ENCODE measurements around the gene NINL.
A peak's percentile ranks its signal among the peaks of the same experiment; 100 is the strongest.
"Not testable (repeated sequence)": the region's sequence is repeated elsewhere in the genome, so short reads cannot be mapped to it uniquely, and the experiment has no call there.

Gene NINL

DNA sequence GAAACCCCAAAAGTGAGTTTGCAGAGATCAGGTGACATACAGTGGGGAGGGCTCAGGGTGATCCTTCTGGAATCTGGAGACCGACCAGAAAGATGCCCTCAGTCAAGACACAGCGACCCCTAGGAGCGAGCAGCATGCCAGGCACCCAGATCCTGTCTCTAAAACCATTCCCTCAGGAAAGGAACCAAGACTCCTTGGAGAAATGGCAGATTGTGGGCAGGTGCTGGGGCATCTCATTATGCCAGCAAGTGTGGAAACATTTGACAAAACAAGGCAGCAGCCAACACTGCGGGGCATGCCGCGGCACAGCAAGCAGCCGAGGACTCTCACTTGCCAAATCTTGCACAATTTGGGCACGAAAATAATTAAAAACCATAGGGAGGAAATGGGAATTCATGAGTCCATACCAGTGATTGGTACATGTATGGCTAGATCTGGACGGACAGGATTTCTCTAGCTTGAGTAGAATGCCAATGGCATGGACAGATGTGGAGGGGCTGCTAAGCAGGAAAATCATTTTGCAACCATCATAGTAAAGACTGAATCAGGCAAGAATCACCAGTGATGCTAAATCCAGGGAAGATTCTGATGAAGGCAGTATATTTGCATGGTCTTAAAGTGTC lies 101.0 kb downstream of the NINL start:
- DNase-seq (ENCODE audit: low read depth) = no peak

GRCh38 chr20:25483431-25484132 lies 101.7 kb downstream of the NINL start:
- no peak for DNase-seq (ENCODE audit: low read depth)

GRCh38 chr20:25481918-25482253 lies 103.4 kb downstream of the NINL start:
- DNase-seq (ENCODE audit: low read depth) = no peak

DNA sequence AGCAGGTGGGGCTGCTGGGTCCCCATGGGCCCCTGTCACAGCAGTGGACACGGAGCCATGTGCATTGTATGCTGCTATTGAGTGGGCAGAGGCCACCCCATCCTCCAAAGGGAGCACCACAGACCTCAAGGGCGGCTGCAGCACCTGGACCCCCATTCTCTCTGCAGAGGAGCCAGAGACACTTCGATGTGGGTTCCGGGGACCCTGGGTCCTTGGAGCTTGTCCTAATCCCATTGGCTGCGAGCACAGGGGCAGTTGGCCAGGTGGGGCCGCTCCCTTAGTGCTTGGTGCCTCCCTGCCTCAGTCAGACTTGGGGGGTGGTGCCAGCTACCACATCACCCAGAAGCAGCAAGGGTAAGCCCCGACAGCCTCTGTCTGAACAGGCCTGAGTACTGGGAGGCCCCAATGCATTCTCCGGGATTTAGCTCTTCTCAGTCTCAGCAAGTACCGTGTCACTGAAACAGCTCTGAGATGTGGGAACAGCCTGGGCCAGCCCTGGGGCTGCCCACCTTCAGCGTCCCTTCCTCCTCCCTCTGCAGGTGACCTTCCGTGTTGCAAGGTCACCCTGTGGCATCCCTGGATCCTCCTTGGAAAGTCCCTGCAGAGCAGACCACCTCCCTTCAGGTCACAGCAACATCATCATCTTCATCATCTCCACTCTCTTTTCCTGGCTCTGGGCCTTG lies 104.0 kb downstream of the NINL start:
- no peak for DNase-seq (ENCODE audit: low read depth)

DNA sequence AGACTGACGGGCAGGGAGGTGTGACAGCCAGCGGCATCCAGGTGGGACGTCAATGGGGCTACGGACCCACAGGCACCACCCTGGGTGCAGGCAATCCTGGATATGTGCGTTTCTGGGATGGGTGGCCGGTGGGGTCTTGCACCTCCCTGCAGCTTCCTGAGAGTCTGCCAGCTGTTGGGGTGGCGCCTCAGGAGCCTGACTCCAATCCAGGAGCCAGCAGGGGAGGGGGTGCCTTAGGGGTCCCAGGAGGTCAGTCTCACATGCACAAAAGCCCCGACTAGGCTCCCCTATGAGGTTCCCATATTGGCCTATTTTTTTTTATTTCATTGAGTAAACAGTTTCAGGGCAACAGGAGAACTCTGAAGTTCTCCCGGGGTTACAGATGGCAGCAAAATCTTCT lies 104.5 kb downstream of the NINL start:
- DNase-seq (ENCODE audit: low read depth) = no peak

DNA sequence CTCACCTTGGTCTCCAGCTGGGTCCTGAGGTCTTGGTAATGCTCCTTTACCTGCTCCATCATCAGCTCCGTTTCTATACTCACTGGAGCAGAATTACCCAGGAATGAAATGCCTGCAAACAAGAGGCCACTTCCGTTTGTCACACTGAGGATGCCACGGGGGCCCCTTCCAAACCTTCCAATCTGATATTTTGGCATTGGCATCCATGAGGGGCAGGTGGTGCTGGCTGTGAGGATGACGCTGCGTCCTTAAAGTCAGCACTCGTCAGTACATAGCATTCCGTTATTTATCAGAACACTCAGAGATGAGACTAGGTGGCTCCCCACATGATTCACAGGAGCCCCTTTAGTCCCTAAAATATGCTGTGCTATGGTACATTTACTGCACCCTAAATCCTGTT lies 105.2 kb downstream of the NINL start:
- no peak for DNase-seq (ENCODE audit: low read depth)

DNA sequence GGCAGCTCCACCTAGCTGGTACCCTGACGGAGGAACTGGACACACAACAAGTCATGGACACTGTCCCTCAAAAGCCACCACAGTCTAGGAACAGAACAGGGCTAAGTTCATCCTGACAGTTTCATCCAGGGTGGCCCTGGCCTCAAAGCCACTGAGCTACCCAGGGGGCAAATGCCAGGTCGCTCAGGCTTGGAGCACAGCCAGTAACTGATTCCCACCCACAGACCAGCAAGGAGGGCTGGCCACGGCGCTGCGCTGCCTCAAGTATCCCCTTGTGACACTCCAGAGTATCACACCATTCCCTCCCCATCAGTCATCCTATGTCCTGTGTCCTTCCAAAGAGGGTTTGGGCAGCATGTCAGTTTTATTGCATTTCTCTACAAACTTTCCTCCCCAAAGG lies 105.7 kb downstream of the NINL start:
- no peak for DNase-seq (ENCODE audit: low read depth)

- DNase-seq (ENCODE audit: low read depth) = no peak
Measured at GRCh38 chr20:25478889-25479568, 106.3 kb downstream of the NINL start.

- DNase-seq (ENCODE audit: low read depth) = no peak
Measured at GRCh38 chr20:25477014-25477882, 108.1 kb downstream of the NINL start.

DNA sequence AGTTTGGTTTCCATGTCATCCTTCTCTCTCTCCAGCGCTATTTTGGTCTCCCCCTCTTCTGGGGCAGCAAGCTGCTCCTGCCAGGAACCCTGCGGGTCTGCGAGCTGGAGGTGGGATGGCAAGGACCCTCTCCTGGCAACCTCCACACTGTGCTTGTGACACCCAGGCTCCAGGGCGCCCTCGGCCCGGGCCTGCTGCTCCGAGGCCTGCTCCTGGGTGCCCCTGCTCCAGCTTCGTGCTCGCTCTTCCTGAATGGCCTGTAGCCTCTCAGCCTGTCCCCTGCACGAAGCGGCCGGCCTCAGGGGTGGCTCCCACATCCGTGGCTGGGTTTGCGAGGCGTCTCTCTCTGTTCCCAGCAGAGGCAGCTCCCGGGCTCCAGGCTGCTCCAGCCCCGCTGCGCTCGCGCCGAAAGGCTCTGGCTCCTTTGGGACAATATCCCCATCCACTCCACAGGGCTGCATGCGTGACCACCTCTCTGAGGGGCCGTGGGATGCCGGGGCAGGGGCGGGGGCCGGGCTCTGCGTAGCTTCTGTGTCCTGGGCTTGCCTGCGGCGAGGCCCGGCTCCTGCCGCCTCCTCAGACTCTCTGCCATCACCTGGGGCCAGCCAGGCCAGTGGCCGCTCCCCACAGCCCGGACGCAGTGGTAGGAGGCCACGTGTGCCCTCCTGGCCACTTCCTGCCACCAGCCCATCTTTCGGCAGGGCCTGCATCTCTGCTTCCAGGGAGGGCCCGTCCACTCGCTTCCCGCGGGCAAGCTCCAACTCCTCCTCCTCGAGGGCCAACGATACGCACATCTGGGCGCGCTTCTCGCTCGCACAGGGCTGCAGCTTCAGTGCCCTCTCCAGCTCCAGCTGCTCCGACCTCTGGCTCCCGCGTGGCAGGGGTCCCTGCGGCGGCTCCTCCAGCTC lies 109.0 kb downstream of the NINL start:
- no peak for DNase-seq (ENCODE audit: low read depth)

- DNase-seq (ENCODE audit: low read depth) = not testable (repeated sequence)
Measured at GRCh38 chr20:25473297-25473696, 112.0 kb downstream of the NINL start.

DNA sequence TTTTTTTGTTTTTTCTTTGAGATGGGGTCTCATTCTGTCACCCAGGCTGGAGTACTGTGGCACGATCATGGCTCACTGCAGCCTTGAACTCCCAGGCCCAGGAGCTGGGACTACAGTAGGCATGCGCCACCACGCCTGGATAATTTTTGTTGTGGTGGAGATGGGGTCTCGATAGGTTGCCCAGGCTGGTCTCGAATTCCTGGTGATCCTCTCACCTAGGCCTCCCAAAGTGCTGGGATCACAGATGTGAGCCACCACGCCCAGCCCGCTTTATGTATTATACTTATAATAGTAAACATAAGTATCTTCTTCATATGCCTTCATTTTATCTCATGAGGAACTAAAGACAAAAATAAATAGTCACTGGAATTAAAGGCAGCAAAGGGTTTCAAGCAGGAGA lies 114.3 kb downstream of the NINL start:
- DNase-seq (ENCODE audit: low read depth) = no peak

- peak; percentile 36 for DNase-seq (ENCODE audit: low read depth)
Measured at GRCh38 chr20:25470045-25470444, 115.3 kb downstream of the NINL start.

- DNase-seq (ENCODE audit: low read depth) = no peak
Measured at GRCh38 chr20:25469558-25469957, 115.8 kb downstream of the NINL start.

GRCh38 chr20:25468126-25469075 lies 116.9 kb downstream of the NINL start:
- no peak for DNase-seq (ENCODE audit: low read depth)

DNA sequence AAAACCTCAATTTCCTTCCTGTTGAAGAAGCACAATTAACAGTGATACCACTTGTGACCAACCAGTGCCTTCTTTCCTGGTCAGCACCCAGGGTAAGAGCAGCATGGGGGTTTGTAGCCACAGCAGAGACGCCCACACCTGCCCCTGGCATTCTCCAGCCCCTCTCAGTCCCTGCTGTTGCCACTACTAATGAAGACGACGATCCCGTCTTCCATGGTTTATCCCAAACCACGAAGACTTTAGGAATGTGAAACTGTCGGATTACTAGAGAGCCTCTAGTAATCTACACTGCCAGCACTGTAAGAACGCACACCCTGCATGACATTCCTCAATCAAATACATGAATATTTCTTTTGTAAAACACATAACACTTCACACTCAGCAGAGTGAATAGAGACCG lies 117.9 kb downstream of the NINL start:
- DNase-seq (ENCODE audit: low read depth) = no peak

DNA sequence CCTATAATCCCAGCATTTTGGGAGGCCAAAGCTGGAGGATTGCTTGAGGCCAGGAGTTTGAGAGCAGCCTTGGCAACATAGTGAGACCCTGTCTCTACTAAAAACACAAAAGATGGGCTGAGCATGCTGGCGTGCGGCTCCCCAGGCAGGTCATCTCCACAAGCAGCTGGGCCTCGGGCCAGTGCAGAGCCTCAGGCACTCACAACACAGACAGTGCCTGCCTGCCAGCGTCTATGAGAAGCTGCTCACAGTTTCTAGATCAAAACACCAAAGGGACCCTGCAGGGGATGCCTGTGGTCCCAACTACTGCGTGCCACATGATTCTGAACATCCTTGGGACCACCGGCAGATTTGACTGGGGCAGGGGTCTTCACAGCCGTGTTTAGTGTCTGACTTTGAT lies 118.5 kb downstream of the NINL start:
- DNase-seq (ENCODE audit: low read depth) = no peak

DNA sequence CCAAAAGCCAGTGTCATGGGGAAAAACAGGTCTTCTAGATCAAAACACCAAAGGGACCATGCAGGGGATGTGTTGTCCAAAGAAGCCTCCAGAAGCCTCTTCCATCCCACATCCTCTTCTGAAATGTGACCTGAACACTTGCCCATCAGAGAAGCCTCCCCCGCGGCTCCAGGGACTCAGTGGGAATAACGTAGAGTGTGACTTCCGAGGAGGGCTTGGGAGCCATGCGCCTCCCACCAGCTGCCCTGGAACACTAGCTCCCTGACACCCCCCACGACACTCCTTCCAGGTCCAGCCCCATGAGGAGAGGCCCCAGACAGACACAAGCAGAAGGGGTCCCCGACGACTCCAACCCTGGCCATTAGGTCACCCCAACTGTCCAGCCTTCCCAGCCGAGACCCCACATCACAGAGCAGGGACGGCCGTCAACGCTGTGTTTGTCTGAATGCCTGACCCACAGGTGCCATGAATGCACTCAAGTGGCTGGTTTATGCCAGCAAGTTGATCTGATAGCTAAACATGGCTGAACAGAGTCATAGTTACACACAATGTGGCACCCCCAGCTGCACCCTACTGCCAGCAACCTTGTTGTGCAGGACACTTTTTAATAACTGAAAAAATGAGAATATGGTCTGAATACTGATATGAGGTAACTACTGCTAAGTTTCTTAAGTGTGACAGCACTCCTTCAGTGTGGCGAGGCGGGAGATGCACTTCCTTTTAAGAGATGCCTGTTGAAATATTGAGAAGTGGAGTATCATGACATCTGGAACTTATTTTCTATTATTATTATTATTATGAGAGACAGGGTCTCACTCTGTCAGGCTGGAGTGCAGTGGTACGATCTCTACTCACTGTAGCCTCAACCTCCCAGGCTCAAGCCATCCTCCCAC lies 119.8 kb downstream of the NINL start:
- DNase-seq (ENCODE audit: low read depth) = no peak

Data from iris pigment epithelial cell (primary cell).